Mesenchymal stem cell (in vitro differentiated cells and primary cell): Measurements from ENCODE around the gene HSD17B14.

Source experiments
- DNase-seq: peaks from one replicate; pipeline ENCODE4 v3.0.0-alpha.2; 2013
- H2AFZ ChIP-seq: one replicate; pipeline ENCODE4 v1.6.1; 2013; ENCODE audit warnings: low read depth, mild to moderate bottlenecking, control low read depth, inconsistent platforms, low read length, moderate library complexity
- H2AK5ac ChIP-seq: 2 replicates; pipeline ENCODE4 v1.6.1; 2013; ENCODE audit warnings: low read length, moderate library complexity, mild to moderate bottlenecking, inconsistent platforms; ENCODE audit not compliant: severe bottlenecking
- H2BK120ac ChIP-seq: one replicate; pipeline ENCODE4 v1.6.1; 2013; ENCODE audit warnings: low read depth, mild to moderate bottlenecking, inconsistent platforms, low read length, moderate library complexity
- H2BK12ac ChIP-seq, 2 experiments: one replicate each; pipeline ENCODE4 v1.6.1; 2013; ENCODE audit warnings: inconsistent platforms in 2 of 2, low read length in 2 of 2, mild to moderate bottlenecking in 2 of 2, moderate library complexity in 2 of 2, control low read depth in 1 of 2
- H2BK15ac ChIP-seq: one replicate; pipeline ENCODE4 v1.6.1; 2013; ENCODE audit warnings: mild to moderate bottlenecking, low read depth, inconsistent platforms; ENCODE audit not compliant: poor library complexity, severe bottlenecking
- H2BK5ac ChIP-seq: 2 replicates; pipeline ENCODE4 v1.6.1; 2013; ENCODE audit warnings: low read depth, mild to moderate bottlenecking, low read length, control low read depth, inconsistent platforms; ENCODE audit not compliant: poor library complexity, severe bottlenecking
- H3K14ac ChIP-seq, 2 experiments: one replicate each; pipeline ENCODE4 v1.6.1; 2013; ENCODE audit warnings: inconsistent platforms in 2 of 2, low read length in 2 of 2, control low read depth in 1 of 2, mild to moderate bottlenecking in 1 of 2, moderate library complexity in 1 of 2
- H3K18ac ChIP-seq, 2 experiments: one replicate each; pipeline ENCODE4 v1.6.1; 2013; ENCODE audit warnings: inconsistent platforms in 2 of 2, low read length in 2 of 2, control low read depth in 1 of 2, low read depth in 1 of 2, mild to moderate bottlenecking in 1 of 2
- H3K23ac ChIP-seq, 2 experiments: one replicate each; pipeline ENCODE4 v1.6.1; 2013; ENCODE audit warnings: inconsistent platforms in 2 of 2, low read length in 2 of 2, mild to moderate bottlenecking in 2 of 2, moderate library complexity in 2 of 2, control low read depth in 1 of 2
- H3K27ac ChIP-seq: 2 replicates; pipeline ENCODE4 v1.5.1; 2013; ENCODE audit warnings: mild to moderate bottlenecking, moderate library complexity, low read length, control low read depth, inconsistent platforms; ENCODE audit not compliant: poor library complexity, severe bottlenecking
- H3K27me3 ChIP-seq, 2 experiments: 2 replicates each; pipeline versions ENCODE4 v1.6.1 to v1.7.0; 2013; ENCODE audit warnings: low read length in 2 of 2, mild to moderate bottlenecking in 2 of 2, moderate library complexity in 2 of 2, control low read depth in 1 of 2, inconsistent platforms in 1 of 2; ENCODE audit not compliant: control insufficient read depth in 1 of 2, insufficient read depth in 1 of 2
- H3K36me3 ChIP-seq, 2 experiments: 2 replicates each; pipeline versions ENCODE4 v1.6.1 to v1.7.0; 2013; ENCODE audit warnings: low read length in 2 of 2, control low read depth in 1 of 2, inconsistent platforms in 1 of 2, low read depth in 1 of 2, mild to moderate bottlenecking in 1 of 2; ENCODE audit not compliant: insufficient read depth in 2 of 2, control insufficient read depth in 1 of 2
- H3K4ac ChIP-seq, 2 experiments: one replicate each; pipeline ENCODE4 v1.6.1; 2013; ENCODE audit warnings: inconsistent platforms in 2 of 2, low read length in 2 of 2, mild to moderate bottlenecking in 2 of 2, moderate library complexity in 2 of 2, control low read depth in 1 of 2, low read depth in 1 of 2
- H3K4me1 ChIP-seq: 2 replicates; pipeline ENCODE4 v1.6.1; 2013; ENCODE audit warnings: low read depth, low read length, control low read depth; ENCODE audit not compliant: control insufficient read depth, insufficient read depth
- H3K4me2 ChIP-seq: 2 replicates; pipeline ENCODE4 v1.6.1; 2013; ENCODE audit warnings: low read length, mild to moderate bottlenecking, inconsistent platforms; ENCODE audit not compliant: poor library complexity, severe bottlenecking
- H3K4me3 ChIP-seq, 2 experiments: 2 replicates each; pipeline versions ENCODE4 v1.5.1 to v1.7.0; 2013; ENCODE audit warnings: low read length in 2 of 2, mild to moderate bottlenecking in 2 of 2, control low read depth in 1 of 2, low read depth in 1 of 2; ENCODE audit not compliant: insufficient read depth in 1 of 2
- H3K79me1 ChIP-seq: replicated peaks from 2 replicates; pipeline ENCODE4 v1.6.1; 2013; ENCODE audit warnings: mild to moderate bottlenecking, control low read depth, low read length, inconsistent platforms; ENCODE audit not compliant: poor library complexity, severe bottlenecking
- H3K9ac ChIP-seq: 2 replicates; pipeline ENCODE4 v1.7.0; 2013; ENCODE audit warnings: mild to moderate bottlenecking, low read length, moderate library complexity
- H3K9me3 ChIP-seq: 2 replicates; pipeline ENCODE4 v1.7.0; 2013; ENCODE audit warnings: mild to moderate bottlenecking, low read length; ENCODE audit not compliant: control insufficient read depth
- H4K8ac ChIP-seq: one replicate; pipeline ENCODE4 v1.6.1; 2013; ENCODE audit warnings: inconsistent platforms, mild to moderate bottlenecking, low read length, moderate library complexity
- H4K91ac ChIP-seq: one replicate; pipeline ENCODE4 v1.6.1; 2013; ENCODE audit warnings: mild to moderate bottlenecking, low read length, inconsistent platforms
- WGBS: methylation state at CpG from one replicate; pipeline ENCODE4 v1.1.7; 2013; ENCODE audit warnings: mixed read lengths; 5-methylcytosine and 5-hydroxymethylcytosine counted together

Gene HSD17B14

DNA sequence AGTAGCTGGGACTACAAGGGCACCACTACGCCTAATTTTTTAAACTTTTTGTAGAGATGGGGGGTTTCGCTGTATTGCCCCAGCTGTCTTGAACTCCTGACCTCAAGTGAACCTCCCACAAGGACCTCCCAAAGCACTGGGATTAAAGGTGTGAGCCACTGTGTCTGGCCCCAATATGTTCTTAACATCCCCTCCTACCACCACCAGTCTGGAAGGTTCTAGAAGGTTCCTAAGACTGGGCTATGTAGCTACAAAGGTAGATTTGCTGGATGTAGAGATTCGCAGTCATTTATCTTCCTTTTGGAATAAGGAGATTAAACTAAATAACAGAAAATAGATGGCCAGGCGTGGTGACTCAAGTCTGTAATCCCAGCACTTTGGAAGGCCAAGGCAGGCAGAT, 5.3 kb downstream of the HSD17B14 start:
- Histone ChIP-seq H3K4me1 (peaks cover 5% of the 10 kb centered on the region), H4K91ac (no peak overlapping the region), H3K9me3 (no peaks in the 10 kb centered on the region), H3K36me3 (peaks cover 52 to 54% of the 10 kb centered on the region in 2 experiments), H3K79me1 (peaks cover 11% of the 10 kb centered on the region), H2BK120ac (no peak overlapping the region), H2AK5ac (no peak overlapping the region), H2BK15ac (no peak overlapping the region), H3K18ac (no peak overlapping the region), H3K4ac (no peak overlapping the region), H2AFZ (no peak overlapping the region), H2BK5ac (no peak overlapping the region), H4K8ac (no peak overlapping the region), H3K4me3 (no peak overlapping the region), H2BK12ac (no peak overlapping the region), H3K27me3 (no peaks in the 10 kb centered on the region), H3K27ac (no peak overlapping the region), H3K23ac (no peak overlapping the region), H3K9ac (no peak overlapping the region), H3K4me2 (no peak overlapping the region), H3K14ac (no peak overlapping the region)
- DNase-seq = no peak
- 93% methylated on average over 3 of the region's 4 CpGs for WGBS

GRCh38 chr19:48830088-48830487, 6.2 kb downstream of the HSD17B14 start:
- no peak overlapping the region for H3K27ac ChIP-seq
- DNase-seq = no peak
- no peak overlapping the region for H3K4me2 ChIP-seq
- no peak overlapping the region for H2BK120ac ChIP-seq
- H3K27me3 ChIP-seq = no peaks in the 10 kb centered on the region
- 66% methylated on average over 9 of the region's 9 CpGs for WGBS
- peaks cover 52 to 58% of the 10 kb centered on the region in 2 experiments for H3K36me3 ChIP-seq
- no peak overlapping the region for H3K9ac ChIP-seq
- no peaks in the 10 kb centered on the region for H3K9me3 ChIP-seq
- H3K23ac ChIP-seq = no peak overlapping the region
- H4K8ac ChIP-seq = no peak overlapping the region
- no peak overlapping the region for H2AK5ac ChIP-seq
- H2BK15ac ChIP-seq = no peak overlapping the region
- H3K79me1 ChIP-seq = peaks cover 9% of the 10 kb centered on the region
- no peaks in the 10 kb centered on the region for H3K4me1 ChIP-seq
- H3K4me3 ChIP-seq = no peak overlapping the region
- no peak overlapping the region for H2BK5ac ChIP-seq
- H2BK12ac ChIP-seq = no peak overlapping the region
- no peak overlapping the region for H3K4ac ChIP-seq
- no peak overlapping the region for H2AFZ ChIP-seq
- H4K91ac ChIP-seq = no peak overlapping the region
- no peak overlapping the region for H3K18ac ChIP-seq
- no peak overlapping the region for H3K14ac ChIP-seq

- Histone ChIP-seq H3K23ac (no peak overlapping the region), H3K79me1 (peaks cover 1% of the 10 kb centered on the region), H2AFZ (no peak overlapping the region), H2BK12ac (no peak overlapping the region), H3K4me2 (no peak overlapping the region), H4K91ac (no peak overlapping the region), H3K4ac (no peak overlapping the region), H2BK15ac (no peak overlapping the region), H3K9ac (no peak overlapping the region), H2BK120ac (no peak overlapping the region), H3K14ac (no peak overlapping the region), H3K27ac (no peak overlapping the region), H3K36me3 (peaks cover 30 to 55% of the 10 kb centered on the region in 2 experiments), H2AK5ac (no peak overlapping the region), H4K8ac (no peak overlapping the region), H3K4me1 (peaks cover 3% of the 10 kb centered on the region), H3K18ac (no peak overlapping the region), H3K9me3 (no peaks in the 10 kb centered on the region), H2BK5ac (no peak overlapping the region), H3K4me3 (no peak overlapping the region), H3K27me3 (no peaks in the 10 kb centered on the region)
- no peak for DNase-seq
- 83% methylated on average over 8 of the region's 8 CpGs for WGBS
These were observed 9.7 kb downstream of the HSD17B14 start for GRCh38 chr19:48826606-48827020.

GRCh38 chr19:48822514-48822913, 13.8 kb downstream of the HSD17B14 start:
- peaks cover 9% of the 10 kb centered on the region for H3K4me1 ChIP-seq
- no peak overlapping the region for H2BK15ac ChIP-seq
- no peaks in the 10 kb centered on the region for H3K27me3 ChIP-seq
- H3K27ac ChIP-seq = no peak overlapping the region
- no peaks in the 10 kb centered on the region for H3K79me1 ChIP-seq
- H2BK120ac ChIP-seq = no peak overlapping the region
- no peak overlapping the region for H2BK12ac ChIP-seq
- H3K23ac ChIP-seq = no peak overlapping the region
- no peak overlapping the region for H2AFZ ChIP-seq
- no peak overlapping the region for H3K18ac ChIP-seq
- no peak overlapping the region for H3K4me2 ChIP-seq
- WGBS = 99% methylated on average over 2 of the region's 2 CpGs
- H2AK5ac ChIP-seq = no peak overlapping the region
- no peak overlapping the region for H3K14ac ChIP-seq
- H4K91ac ChIP-seq = no peak overlapping the region
- H3K9ac ChIP-seq = no peak overlapping the region
- H2BK5ac ChIP-seq = no peak overlapping the region
- no peak overlapping the region for H3K4ac ChIP-seq
- no peak overlapping the region for H4K8ac ChIP-seq
- H3K4me3 ChIP-seq = no peak overlapping the region
- peaks cover 13 to 34% of the 10 kb centered on the region in 2 experiments for H3K36me3 ChIP-seq
- H3K9me3 ChIP-seq = no peaks in the 10 kb centered on the region
- no peak for DNase-seq
